HS-27A (cell line): ENCODE data around the gene TBXT.
"Not testable (repeated sequence)": the region's sequence is repeated elsewhere in the genome, so short reads cannot be mapped to it uniquely, and the experiment has no call there.

Experiments
- DNase-seq: peaks from one replicate; pipeline ENCODE4 v3.0.0-alpha.2; 2012; ENCODE audit warnings: low read depth, missing footprints

Gene TBXT

GRCh38 chr6:166167801-166168615, at the start of gene TBXT:
TBXT (minus strand) TSS chr6:166167851; CDS start chr6:166167591, 260 bp downstream.
- no peak for DNase-seq

GRCh38 chr6:166207284-166207561, 39.6 kb upstream of the TBXT start:
- DNase-seq: no peak

- no peak for DNase-seq
Observed at GRCh38 chr6:166206510-166207283, 39.0 kb upstream of the TBXT start.

GRCh38 chr6:166206066-166206465, 38.4 kb upstream of the TBXT start:
- no peak for DNase-seq

- DNase-seq: no peak
Observed at GRCh38 chr6:166204852-166205650, 37.4 kb upstream of the TBXT start.

- DNase-seq: no peak
Observed at GRCh38 chr6:166203641-166204222, 36.1 kb upstream of the TBXT start.

- no peak for DNase-seq
Observed at GRCh38 chr6:166203003-166203640, 35.5 kb upstream of the TBXT start.

- DNase-seq: no peak
Observed at GRCh38 chr6:166202321-166202733, 34.7 kb upstream of the TBXT start.

- DNase-seq: no peak
Observed at GRCh38 chr6:166201878-166202277, 34.2 kb upstream of the TBXT start.

GRCh38 chr6:166197361-166197760, 29.7 kb upstream of the TBXT start:
- DNase-seq: no peak

- DNase-seq: no peak
Observed at GRCh38 chr6:166195860-166196238, 28.2 kb upstream of the TBXT start.

GRCh38 chr6:166194914-166195859, 27.5 kb upstream of the TBXT start:
- no peak for DNase-seq

GRCh38 chr6:166192557-166192956, 24.9 kb upstream of the TBXT start:
- no peak for DNase-seq

GRCh38 chr6:166192136-166192535, 24.5 kb upstream of the TBXT start:
- no peak for DNase-seq

GRCh38 chr6:166179704-166180103, 12.1 kb upstream of the TBXT start:
- DNase-seq: no peak

- no peak for DNase-seq
Observed at GRCh38 chr6:166176106-166176505, 8.5 kb upstream of the TBXT start.

- not testable (repeated sequence) for DNase-seq
Observed at GRCh38 chr6:166175093-166175492, 7.4 kb upstream of the TBXT start.

GRCh38 chr6:166174031-166174430, 6.4 kb upstream of the TBXT start:
- DNase-seq: no peak

- DNase-seq: no peak
Observed at GRCh38 chr6:166173281-166173951, 5.8 kb upstream of the TBXT start.

- no peak for DNase-seq
Observed at GRCh38 chr6:166172546-166172945, 4.9 kb upstream of the TBXT start.
